Measurements from ENCODE around the gene ABHD15. TPM values are rescaled to one million over a fixed set of nuclear protein-coding genes. Genes with fewer than 3 reads are reported as not detected.

ABHD15 gene
- total RNA-seq, result 6.7 and 6.8 TPM in 2 replicates

GRCh38 chr17:29566473-29567303, at the start of gene ABHD15:
TSS of gene ABHD15 (minus strand) at chr17:29567037. CDS start at chr17:29566966, 71 bp downstream.

GRCh38 chr17:29592850-29593551, 26.2 kb upstream of the ABHD15 start, which contains the start of gene ANKRD13B:
TSS of gene ANKRD13B (plus strand) at chr17:29593132. CDS start at chr17:29593622, 490 bp downstream.

GRCh38 chr17:29589524-29590410, 22.9 kb upstream of the ABHD15 start, which contains the start of gene GIT1:
TSS of gene GIT1 (minus strand) at chr17:29589648. CDS start at chr17:29589378, 270 bp downstream.

GRCh38 chr17:29568331-29569244, 1.8 kb upstream of the ABHD15 start, which contains the start of gene TP53I13:
TSS of gene TP53I13 (plus strand) at chr17:29568701. CDS start at chr17:29568759, 58 bp downstream.

Other genes starting within 250 kb of the ABHD15 start
- 28.2 and 37.4 TPM in 2 replicates for gene TAOK1, start 176.7 kb downstream of the ABHD15 start, total RNA-seq
- 76.8 and 78.2 TPM in 2 replicates for gene TP53I13, start 1.7 kb upstream of the ABHD15 start, total RNA-seq
- gene GIT1, start 22.6 kb upstream of the ABHD15 start, total RNA-seq, result 17.8 and 35.4 TPM in 2 replicates
- gene ANKRD13B, start 26.1 kb upstream of the ABHD15 start, total RNA-seq, result 5.8 and 13.4 TPM in 2 replicates
- 4.7 and 5.1 TPM in 2 replicates for gene CORO6, start 55.9 kb upstream of the ABHD15 start, total RNA-seq

All from cardiac atrium fibroblast (primary cell).